Liver (tissue), 9 donors: ENCODE results near the gene DEGS1. TPM values are rescaled to one million over a fixed set of nuclear protein-coding genes. Genes with fewer than 3 reads are reported as not detected.

Experiments used
- DNase-seq: peaks from one replicate; pipeline ENCODE4 v3.0.0-alpha.2; 2017; ENCODE audit warnings: low spot score
- H3K27ac ChIP-seq, 2 donors: one replicate each; pipeline ENCODE4 v1.7.0; 2013; ENCODE audit warnings: inconsistent platforms in 2 of 2, low read length in 2 of 2, control low read depth in 1 of 2, low read depth in 1 of 2, mild to moderate bottlenecking in 1 of 2
- H3K27me3 ChIP-seq, 4 donors: one replicate each; pipeline versions ENCODE4 v1.6.1 to v1.7.0; 2013; ENCODE audit warnings: low read length in 3 of 4, inconsistent platforms in 1 of 4, mild to moderate bottlenecking in 1 of 4, moderate library complexity in 1 of 4; ENCODE audit not compliant: control insufficient read depth in 4 of 4, insufficient read depth in 4 of 4
- H3K36me3 ChIP-seq, 4 donors: one replicate each; pipeline versions ENCODE4 v1.6.1 to v1.7.0; 2013; ENCODE audit warnings: low read length in 3 of 4, mild to moderate bottlenecking in 3 of 4, low read depth in 1 of 4, moderate library complexity in 1 of 4; ENCODE audit not compliant: control insufficient read depth in 4 of 4, insufficient read depth in 3 of 4
- H3K4me1 ChIP-seq, 4 donors: one replicate each; pipeline versions ENCODE4 v1.6.1 to v1.7.0; 2013; ENCODE audit warnings: low read length in 3 of 4, mild to moderate bottlenecking in 3 of 4, moderate library complexity in 1 of 4; ENCODE audit not compliant: control insufficient read depth in 4 of 4, insufficient read depth in 4 of 4
- H3K4me3 ChIP-seq, 3 donors: one replicate each; pipeline versions ENCODE4 v1.6.1 to v1.7.0; 2013; ENCODE audit warnings: low read length in 3 of 3, control low read depth in 1 of 3, low read depth in 1 of 3, mild to moderate bottlenecking in 1 of 3
- H3K9ac ChIP-seq, 2 donors: one replicate each; pipeline ENCODE4 v1.7.0; 2013; ENCODE audit warnings: low read length in 2 of 2, mild to moderate bottlenecking in 2 of 2, moderate library complexity in 2 of 2, control low read depth in 1 of 2, low read depth in 1 of 2
- H3K9me3 ChIP-seq, 4 donors: one replicate each; pipeline versions ENCODE4 v1.6.1 to v1.7.0; 2013; ENCODE audit warnings: low read length in 3 of 4; ENCODE audit not compliant: control insufficient read depth in 4 of 4
- ATF3 ChIP-seq: IDR thresholded peaks from 2 replicates; pipeline ENCODE4 v1.6.1; 2016; ENCODE audit warnings: antibody characterized with exemption
- CTCF ChIP-seq: fragments of 150-350 bp; IDR thresholded peaks from 2 replicates; pipeline ENCODE4 v1.5.1; 2017; ENCODE audit warnings: improper control_type of control experiment, low read depth, low read length; ENCODE audit not compliant: missing input control
- EGR1 ChIP-seq, 2 donors: IDR thresholded peaks; 2 replicates each; pipeline ENCODE4 v1.6.1; 2016 to 2018; ENCODE audit warnings: antibody characterized with exemption in 2 of 2, low read depth in 2 of 2
- FOXA1 ChIP-seq: IDR thresholded peaks from 2 replicates; pipeline ENCODE4 v1.6.1; 2016; ENCODE audit warnings: antibody characterized with exemption
- FOXA2 ChIP-seq: IDR thresholded peaks from 2 replicates; pipeline ENCODE4 v1.6.1; 2016; ENCODE audit warnings: antibody characterized with exemption
- GABPA ChIP-seq, 2 donors: IDR thresholded peaks in 1 of 2; conservative IDR thresholded peaks in 1 of 2; 2 replicates each; pipeline ENCODE4 v1.6.1; 2016; ENCODE audit warnings: antibody characterized with exemption in 2 of 2, mild to moderate bottlenecking in 1 of 2, moderate library complexity in 1 of 2
- HNF4A ChIP-seq, 2 donors: conservative IDR thresholded peaks; 2 replicates each; pipeline ENCODE4 v1.6.1; 2016; ENCODE audit warnings: antibody characterized with exemption in 2 of 2, mild to moderate bottlenecking in 2 of 2
- HNF4G ChIP-seq: IDR thresholded peaks from 2 replicates; pipeline ENCODE4 v1.6.1; 2016; ENCODE audit warnings: antibody characterized with exemption
- JUND ChIP-seq, 2 donors: IDR thresholded peaks; 2 replicates each; pipeline ENCODE4 v1.6.1; 2016; ENCODE audit warnings: antibody characterized with exemption in 2 of 2
- MAX ChIP-seq: IDR thresholded peaks from 2 replicates; pipeline ENCODE4 v1.6.1; 2016; ENCODE audit warnings: antibody characterized with exemption
- NR2F2 ChIP-seq: IDR thresholded peaks from 2 replicates; pipeline ENCODE4 v1.6.1; 2016; ENCODE audit warnings: antibody characterized with exemption
- RAD21 ChIP-seq, 2 donors: IDR thresholded peaks; 2 replicates each; pipeline ENCODE4 v1.6.1; 2016; ENCODE audit warnings: antibody characterized with exemption in 2 of 2, mild to moderate bottlenecking in 2 of 2
- REST ChIP-seq: IDR thresholded peaks from 2 replicates; pipeline ENCODE4 v1.6.1; 2016; ENCODE audit warnings: antibody characterized with exemption, mild to moderate bottlenecking
- RXRA ChIP-seq, 2 donors: IDR thresholded peaks; 2 replicates each; pipeline ENCODE4 v1.6.1; 2017 to 2018; ENCODE audit warnings: antibody characterized with exemption in 2 of 2, mild to moderate bottlenecking in 1 of 2
- SP1 ChIP-seq: IDR thresholded peaks from 2 replicates; pipeline ENCODE4 v1.6.1; 2018; ENCODE audit warnings: antibody characterized with exemption, mild to moderate bottlenecking
- TAF1 ChIP-seq: conservative IDR thresholded peaks from 2 replicates; pipeline ENCODE4 v1.6.1; 2016; ENCODE audit warnings: antibody characterized with exemption, mild to moderate bottlenecking
- YY1 ChIP-seq: IDR thresholded peaks from 2 replicates; pipeline ENCODE4 v1.6.1; 2016; ENCODE audit warnings: antibody characterized with exemption, mild to moderate bottlenecking
- ZBTB33 ChIP-seq: IDR thresholded peaks from 2 replicates; pipeline ENCODE4 v1.6.1; 2016; ENCODE audit warnings: antibody characterized with exemption
- polyA plus RNA-seq, 2 donors: library from polyadenylated mRNA; stranded (reverse) in 1 of 2; unstranded in 1 of 2; fragments of 200-250 nt in 1 of 2; fragments of >200 nt in 1 of 2; fragmentation: Nextera tagmentation in 1 of 2; extraction: Ambion mirVana in 1 of 2; gene quantifications; one replicate each; pipeline versions ENCODE4 v1.2.1 to v1.2.3, GENCODE V29; 2013 to 2015
- total RNA-seq, 2 donors: library from RNA; depleted of rRNA; stranded (reverse); fragments of >200 nt; gene quantifications; one replicate each; pipeline ENCODE4 v1.2.3, GENCODE V29; 2014
- donor health status: healthy.
- donor health status: healthy.
- donor health status: healthy.
- donor health status: healthy.
- donor health status: healthy.

The DEGS1 gene
- total and polyA plus RNA-seq, 4 donors: 21.7 to 26.7 (median 22.6) TPM

- Histone ChIP-seq H3K27ac (peak overlapping the region; percentile 8 to 33), H3K4me3 (no peak overlapping the region), H3K9ac (no peak overlapping the region), H3K4me1 (peaks cover 3 to 17% (median 10%) of the 10 kb centered on the region in 4 donors), H3K36me3 (peaks cover under 1 to 15% (median 9%) of the 10 kb centered on the region in 4 donors), H3K9me3 (no peaks in the 10 kb centered on the region), H3K27me3 (no peaks in the 10 kb centered on the region)
- TF ChIP-seq FOXA1 (no peak), MAX (no peak), RAD21 (IDR thresholded peaks at IDR 0.05) (no peak), HNF4G (no peak), CTCF (no peak), SP1 (no peak), RXRA (IDR thresholded peaks at IDR 0.05) (no peak), JUND (IDR thresholded peaks at IDR 0.05) (no peak), REST (no peak), GABPA (IDR thresholded peaks at IDR 0.05 in 1 of 2, conservative IDR thresholded peaks at IDR 0.05 in 1 of 2) (no peak), ZBTB33 (no peak), HNF4A (conservative IDR thresholded peaks at IDR 0.05) (no peak), EGR1 (IDR thresholded peaks at IDR 0.05; ENCODE audit: low read depth in 2 of 2) (no peak), TAF1 (no peak), ATF3 (no peak), YY1 (no peak), FOXA2 (no peak), NR2F2 (no peak)
- no peak for DNase-seq
These were observed 45.5 kb upstream of the DEGS1 start for GRCh38 chr1:224137518-224137917.
